ENCODE data around the gene UBE3B.

UBE3B gene

DNA sequence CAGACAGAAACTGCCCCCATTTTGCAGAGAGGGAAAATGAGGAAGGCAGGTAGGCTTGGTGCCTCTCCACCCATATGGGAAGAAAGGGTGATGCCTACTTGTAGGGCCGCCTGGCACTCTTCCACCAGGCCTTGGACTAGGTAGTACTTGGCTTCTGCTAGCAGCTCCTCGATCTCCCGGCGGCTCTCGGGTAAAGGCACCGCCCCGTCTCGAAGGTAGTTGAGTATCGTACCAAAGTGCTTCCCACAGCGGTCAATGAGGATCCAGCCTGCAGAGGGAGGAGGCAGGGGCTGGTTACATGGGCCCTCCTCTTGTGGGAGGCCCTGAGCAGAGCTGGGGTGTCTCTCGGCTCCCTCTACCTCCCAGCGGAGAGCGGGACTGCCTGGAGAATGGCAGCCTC is 16.9 kb upstream of the UBE3B start:
- TF ChIP-seq SUZ12 (IDR thresholded peaks at IDR 0.05; ENCODE audit: extremely low read depth, insufficient read depth, insufficient read length) (no peak), YY1 (IDR thresholded peaks at IDR 0.05; ENCODE audit: insufficient read depth, insufficient read length) (no peak), ZNF274 (IDR thresholded peaks at IDR 0.05; ENCODE audit: low read depth, low read length) (no peak)
- no peak for DNase-seq (ENCODE audit: low read depth, low spot score)
- no peaks in the 10 kb centered on the region for H3K9me3 ChIP-seq (ENCODE audit: insufficient read depth, low read length)
- peaks cover 36% of the 10 kb centered on the region for H3K4me1 ChIP-seq (ENCODE audit: insufficient read depth, insufficient read length)
- H3K27me3 ChIP-seq (ENCODE audit: insufficient read depth, insufficient read length) = no peaks in the 10 kb centered on the region
- H3K9ac ChIP-seq (ENCODE audit: insufficient read length, low read depth) = no peak overlapping the region
- peaks cover 59% of the 10 kb centered on the region for H3K36me3 ChIP-seq (ENCODE audit: insufficient read depth, insufficient read length, low read length)
- H3K4me3 ChIP-seq (ENCODE audit: insufficient read length, low read depth) = no peak overlapping the region

DNA sequence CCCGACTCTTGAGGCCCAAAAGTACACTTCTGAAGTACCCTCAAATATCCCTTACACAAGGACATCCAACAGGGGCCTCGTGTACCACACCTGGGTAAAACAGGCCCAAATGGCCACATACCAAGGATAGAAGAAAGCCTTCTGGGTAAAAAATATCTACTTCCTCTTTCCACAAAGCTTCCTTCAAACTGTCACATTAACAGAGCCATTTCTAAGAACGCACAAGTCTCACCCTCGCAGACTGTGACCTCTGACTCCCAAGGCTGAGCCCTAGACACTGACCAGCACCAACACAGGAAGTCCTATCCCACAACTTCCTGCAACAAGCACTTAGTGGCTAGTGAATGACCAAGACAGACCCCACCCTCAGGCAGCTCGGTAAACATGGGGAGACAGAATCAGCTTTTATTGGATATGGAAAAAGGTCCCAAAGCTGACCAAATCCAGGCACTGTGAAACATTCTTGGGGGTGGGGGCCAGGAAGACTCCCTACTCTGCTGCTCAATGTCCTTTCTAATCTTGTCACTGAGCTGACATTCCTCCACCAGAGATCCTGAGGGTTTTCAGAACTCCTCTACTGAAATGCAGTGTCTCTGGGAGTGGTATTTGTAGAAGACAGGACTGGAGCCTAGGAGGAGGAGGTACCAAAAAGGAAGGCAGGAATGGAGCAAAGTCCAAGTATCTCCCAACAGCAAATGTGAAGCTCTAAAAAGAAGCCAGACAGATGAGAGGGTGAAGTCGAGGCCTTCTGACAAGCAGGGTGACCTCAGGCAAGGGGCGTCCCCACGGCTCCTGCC is 16.2 kb upstream of the UBE3B start:
- H3K36me3 ChIP-seq (ENCODE audit: insufficient read depth, insufficient read length, low read length) = peaks cover 59% of the 10 kb centered on the region
- peak overlapping the region; percentile 6 for H3K9ac ChIP-seq (ENCODE audit: insufficient read length, low read depth)

DNA sequence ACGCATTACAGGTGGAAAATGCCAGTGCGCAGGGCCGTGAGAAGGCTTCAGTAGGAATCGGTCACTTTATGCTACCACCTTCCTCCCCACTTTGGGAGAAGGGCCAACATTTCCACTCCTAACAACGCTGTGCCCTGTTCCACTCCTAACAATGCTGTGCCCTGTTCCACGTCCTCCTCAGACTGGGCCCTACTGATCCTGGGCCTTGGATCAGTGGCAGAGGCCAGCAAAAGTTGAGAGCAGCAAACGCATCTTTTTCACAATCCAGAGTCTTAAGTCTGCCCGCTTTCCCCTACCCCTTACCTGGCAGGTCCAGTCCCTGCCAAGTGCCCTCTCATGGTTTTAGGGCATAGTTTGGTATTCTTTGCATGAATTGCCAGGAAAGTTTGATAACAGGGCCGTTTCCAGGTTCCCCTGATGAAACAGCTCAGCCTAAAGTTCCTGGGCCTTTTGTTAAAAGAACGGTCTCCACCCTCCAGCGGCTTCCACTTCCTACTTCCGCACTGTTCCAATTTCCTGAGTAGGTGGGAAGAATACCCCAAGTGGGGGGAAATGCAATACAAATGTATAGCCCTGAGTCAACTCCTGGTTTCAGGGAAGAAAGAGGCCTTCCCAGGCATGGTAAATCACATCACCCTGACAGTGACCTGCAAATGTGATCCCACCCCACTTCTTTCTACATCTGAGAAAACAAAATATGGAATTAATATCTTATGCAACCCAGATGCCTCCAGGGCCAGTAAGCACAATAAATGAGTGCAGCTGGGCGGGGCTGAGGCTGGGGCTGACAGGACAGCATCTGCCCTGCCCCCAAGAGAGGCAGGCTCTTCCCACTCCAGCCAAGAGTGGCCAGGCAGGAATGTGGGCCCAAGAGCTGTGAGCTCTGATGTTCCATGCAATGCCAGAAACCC is 15.3 kb upstream of the UBE3B start:
- H3K4me3 ChIP-seq (ENCODE audit: insufficient read length, low read depth) = no peak overlapping the region
- H3K27me3 ChIP-seq (ENCODE audit: insufficient read depth, insufficient read length) = no peaks in the 10 kb centered on the region
- H3K9ac ChIP-seq (ENCODE audit: insufficient read length, low read depth) = peak overlapping the region; percentile 45
- TF ChIP-seq SUZ12 (IDR thresholded peaks at IDR 0.05; ENCODE audit: extremely low read depth, insufficient read depth, insufficient read length) = no peak
- no peak for TF ChIP-seq ZNF274 (IDR thresholded peaks at IDR 0.05; ENCODE audit: low read depth, low read length)
- no peak for TF ChIP-seq YY1 (IDR thresholded peaks at IDR 0.05; ENCODE audit: insufficient read depth, insufficient read length)
- H3K9me3 ChIP-seq (ENCODE audit: insufficient read depth, low read length) = no peaks in the 10 kb centered on the region
- no peak for DNase-seq (ENCODE audit: low read depth, low spot score)
- H3K36me3 ChIP-seq (ENCODE audit: insufficient read depth, insufficient read length, low read length) = peaks cover 59% of the 10 kb centered on the region
- H3K4me1 ChIP-seq (ENCODE audit: insufficient read depth, insufficient read length) = peaks cover 44% of the 10 kb centered on the region

More for the DNA sequence above, 16.2 kb upstream of the UBE3B start:
- Histone ChIP-seq H3K9me3 (ENCODE audit: insufficient read depth, low read length) (no peaks in the 10 kb centered on the region), H3K4me1 (ENCODE audit: insufficient read depth, insufficient read length) (peaks cover 38% of the 10 kb centered on the region), H3K4me3 (ENCODE audit: insufficient read length, low read depth) (no peak overlapping the region), H3K27me3 (ENCODE audit: insufficient read depth, insufficient read length) (no peaks in the 10 kb centered on the region)
- TF ChIP-seq ZNF274 (IDR thresholded peaks at IDR 0.05; ENCODE audit: low read depth, low read length) (no peak), YY1 (IDR thresholded peaks at IDR 0.05; ENCODE audit: insufficient read depth, insufficient read length) (no peak), SUZ12 (IDR thresholded peaks at IDR 0.05; ENCODE audit: extremely low read depth, insufficient read depth, insufficient read length) (no peak)
- DNase-seq (ENCODE audit: low read depth, low spot score) = no peak

DNA sequence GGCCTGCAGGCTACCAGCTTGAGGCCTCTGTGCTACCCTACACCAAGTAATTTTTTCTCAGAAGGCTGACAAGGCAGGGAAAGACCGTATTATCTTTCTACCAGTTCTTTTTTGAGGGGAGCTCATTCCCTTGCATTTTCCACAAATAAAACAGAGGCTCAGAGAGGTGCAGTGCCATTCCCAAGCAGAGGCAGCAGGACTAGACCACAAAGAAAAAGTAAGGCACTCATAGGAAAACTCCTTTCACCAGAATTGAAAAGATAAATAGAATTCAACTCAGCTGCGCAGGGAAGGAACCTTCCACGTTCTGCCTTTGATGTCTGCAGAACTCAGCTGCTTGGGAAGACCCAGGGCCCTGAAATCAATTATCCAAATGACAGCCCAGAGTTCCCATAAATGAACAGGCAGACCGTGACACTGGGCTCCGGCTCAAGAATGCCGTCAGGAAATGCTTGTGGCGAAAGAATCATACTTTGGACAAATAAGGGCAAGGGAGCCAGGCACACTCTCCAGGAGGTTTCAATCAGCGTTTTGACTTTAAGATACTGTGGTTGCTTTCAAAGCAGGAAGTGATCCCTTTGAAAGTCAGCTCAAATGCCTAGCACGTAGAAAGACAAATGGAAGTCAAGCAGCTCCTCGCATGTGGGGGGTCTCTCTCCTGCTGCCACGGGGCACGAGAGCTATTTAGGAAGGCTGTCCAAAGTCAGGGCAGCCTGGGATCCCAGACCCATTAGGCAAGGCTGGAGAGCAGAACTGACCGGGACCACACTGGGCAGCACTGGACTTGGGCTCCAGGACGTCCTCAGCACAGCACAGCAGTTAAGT is 14.4 kb upstream of the UBE3B start:
- no peak overlapping the region for H3K4me3 ChIP-seq (ENCODE audit: insufficient read length, low read depth)
- peaks cover 59% of the 10 kb centered on the region for H3K36me3 ChIP-seq (ENCODE audit: insufficient read depth, insufficient read length, low read length)
- DNase-seq (ENCODE audit: low read depth, low spot score) = no peak
- no peaks in the 10 kb centered on the region for H3K27me3 ChIP-seq (ENCODE audit: insufficient read depth, insufficient read length)
- H3K4me1 ChIP-seq (ENCODE audit: insufficient read depth, insufficient read length) = peaks cover 44% of the 10 kb centered on the region
- H3K9me3 ChIP-seq (ENCODE audit: insufficient read depth, low read length) = no peaks in the 10 kb centered on the region
- H3K9ac ChIP-seq (ENCODE audit: insufficient read length, low read depth) = peak overlapping the region; percentile 45
- TF ChIP-seq ZNF274 (IDR thresholded peaks at IDR 0.05; ENCODE audit: low read depth, low read length) (no peak), YY1 (IDR thresholded peaks at IDR 0.05; ENCODE audit: insufficient read depth, insufficient read length) (no peak), SUZ12 (IDR thresholded peaks at IDR 0.05; ENCODE audit: extremely low read depth, insufficient read depth, insufficient read length) (no peak)

DNA sequence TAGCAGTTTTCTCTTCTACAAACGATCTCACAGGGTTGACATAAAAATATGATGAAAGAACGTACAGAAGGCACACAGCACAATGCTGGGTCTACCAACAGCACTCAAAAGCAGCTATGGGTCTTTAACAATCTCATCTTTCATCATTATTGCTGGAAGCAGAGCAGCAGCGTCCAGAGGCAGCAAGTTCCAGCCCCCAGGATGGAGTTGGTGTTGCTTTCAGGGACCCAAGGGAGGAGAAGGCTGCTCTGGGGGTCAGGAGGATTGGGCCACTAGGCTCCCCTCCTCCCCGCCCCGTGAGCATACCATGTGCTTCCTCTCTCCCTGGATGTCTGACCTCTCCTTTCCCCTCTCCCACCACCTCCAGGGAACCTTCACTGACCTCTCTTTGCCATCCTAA is 13.7 kb upstream of the UBE3B start:
- Histone ChIP-seq H3K4me3 (ENCODE audit: insufficient read length, low read depth) (no peak overlapping the region), H3K9me3 (ENCODE audit: insufficient read depth, low read length) (no peaks in the 10 kb centered on the region), H3K27me3 (ENCODE audit: insufficient read depth, insufficient read length) (no peaks in the 10 kb centered on the region), H3K4me1 (ENCODE audit: insufficient read depth, insufficient read length) (peaks cover 46% of the 10 kb centered on the region), H3K9ac (ENCODE audit: insufficient read length, low read depth) (peak overlapping the region; percentile 39), H3K36me3 (ENCODE audit: insufficient read depth, insufficient read length, low read length) (peaks cover 60% of the 10 kb centered on the region)
- no peak for DNase-seq (ENCODE audit: low read depth, low spot score)
- TF ChIP-seq YY1 (IDR thresholded peaks at IDR 0.05; ENCODE audit: insufficient read depth, insufficient read length) (no peak), SUZ12 (IDR thresholded peaks at IDR 0.05; ENCODE audit: extremely low read depth, insufficient read depth, insufficient read length) (no peak), ZNF274 (IDR thresholded peaks at IDR 0.05; ENCODE audit: low read depth, low read length) (no peak)

DNA sequence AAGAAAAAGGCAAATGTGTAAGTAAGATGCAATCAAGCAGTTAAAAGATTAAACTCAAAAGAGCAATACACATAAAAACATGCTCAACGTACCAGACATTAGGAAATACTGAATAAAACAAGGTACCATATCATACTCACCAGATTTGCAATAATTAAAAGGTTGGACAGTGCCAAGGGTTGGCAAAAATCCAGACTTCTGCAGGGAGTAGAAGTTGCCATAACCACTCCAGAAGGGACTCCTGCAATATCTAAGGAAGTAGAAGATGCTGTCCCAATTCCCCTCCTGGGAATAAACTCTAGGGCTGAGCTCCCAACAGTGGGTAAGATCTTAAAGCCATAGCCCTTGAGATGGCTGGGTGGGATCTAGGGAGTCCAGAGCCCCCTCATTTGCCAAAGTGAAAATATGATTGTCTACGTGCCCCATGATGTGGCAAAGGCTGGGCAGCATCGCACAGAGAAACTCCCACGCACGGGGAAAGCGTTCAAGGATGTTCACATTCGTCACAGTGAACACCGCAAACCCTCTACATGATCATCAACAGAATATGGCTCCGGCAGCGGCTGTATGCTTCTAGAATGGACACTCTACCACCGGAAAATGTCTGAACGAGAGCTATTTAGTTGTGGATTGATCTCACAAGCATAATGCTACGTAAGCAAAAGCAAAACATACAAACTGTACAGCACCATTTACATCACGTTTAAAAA is 12.6 kb upstream of the UBE3B start:
- TF ChIP-seq SUZ12 (IDR thresholded peaks at IDR 0.05; ENCODE audit: extremely low read depth, insufficient read depth, insufficient read length) (no peak), YY1 (IDR thresholded peaks at IDR 0.05; ENCODE audit: insufficient read depth, insufficient read length) (no peak), ZNF274 (IDR thresholded peaks at IDR 0.05; ENCODE audit: low read depth, low read length) (no peak)
- Histone ChIP-seq H3K9me3 (ENCODE audit: insufficient read depth, low read length) (no peaks in the 10 kb centered on the region), H3K4me3 (ENCODE audit: insufficient read length, low read depth) (no peak overlapping the region), H3K4me1 (ENCODE audit: insufficient read depth, insufficient read length) (peaks cover 45% of the 10 kb centered on the region), H3K36me3 (ENCODE audit: insufficient read depth, insufficient read length, low read length) (peaks cover 69% of the 10 kb centered on the region), H3K27me3 (ENCODE audit: insufficient read depth, insufficient read length) (no peaks in the 10 kb centered on the region), H3K9ac (ENCODE audit: insufficient read length, low read depth) (no peak overlapping the region)
- no peak for DNase-seq (ENCODE audit: low read depth, low spot score)

All from NT2/D1 (cell line).